Dermis lymphatic vessel endothelial cell (primary cell): ENCODE results near the gene FSCB. TPM values are rescaled to one million over a fixed set of nuclear protein-coding genes. Genes with fewer than 3 reads are reported as not detected.

Source experiments
- total RNA-seq: library from RNA; depleted of rRNA; stranded (reverse); fragments of >200 nt; gene quantifications from 2 replicates; pipeline ENCODE4 v1.2.1, GENCODE V29; 2014

The FSCB gene
- not detected in 2 replicates for total RNA-seq

GRCh38 chr14:44507183-44507582, at the start of gene FSCB:
FSCB (minus strand) TSS chr14:44507283; CDS start chr14:44506987, 296 bp downstream.

